Midbrain (tissue), 1 donor: ENCODE results near the gene MAP3K10.

Experiments used
- DNase-seq: peaks from one replicate; lab custom pipeline; 2025; lab: John Stamatoyannopoulos, UW

MAP3K10 gene

DNA sequence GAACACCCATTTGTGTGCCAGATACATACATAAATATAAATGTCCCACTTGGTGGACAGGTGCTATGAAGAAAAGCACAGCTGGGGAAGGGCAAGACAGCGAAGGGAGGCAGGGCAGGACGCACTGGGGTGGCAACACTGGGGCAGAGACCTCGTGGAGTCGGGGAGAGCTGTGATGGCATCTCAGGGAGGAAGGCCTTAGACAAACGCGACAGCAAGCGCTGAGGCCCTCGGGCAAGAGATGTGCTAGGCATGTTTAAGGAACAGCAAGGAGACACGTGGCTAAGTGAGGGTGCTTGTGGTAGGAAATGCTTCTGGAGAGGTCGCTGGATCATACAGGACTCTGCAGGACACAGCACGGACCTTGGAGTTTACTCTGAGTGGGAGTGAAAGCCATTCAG lies 58.6 kb downstream of the MAP3K10 start:
- no peak for DNase-seq

DNA sequence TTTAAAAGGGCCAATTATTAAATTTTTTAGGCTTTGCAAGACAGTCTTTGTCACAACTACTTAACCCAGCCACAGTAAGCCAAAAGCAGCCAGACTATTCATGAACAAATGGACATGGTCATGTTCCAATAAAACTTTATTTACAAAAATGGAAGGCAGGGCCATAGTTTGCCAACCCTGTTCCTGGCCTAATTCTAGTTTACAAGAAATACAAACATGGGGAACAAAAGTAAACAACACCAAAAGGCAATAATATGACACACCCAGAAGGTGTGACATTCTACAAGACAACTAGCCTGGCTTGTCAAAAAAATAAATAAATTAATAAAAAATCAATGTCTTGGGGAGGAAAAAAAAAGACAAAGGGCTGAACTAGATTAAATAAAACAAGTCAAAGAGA lies 60.0 kb downstream of the MAP3K10 start:
- no peak for DNase-seq

- no peak for DNase-seq
Observed at GRCh38 chr19:40251991-40252390, 60.8 kb downstream of the MAP3K10 start.

DNA sequence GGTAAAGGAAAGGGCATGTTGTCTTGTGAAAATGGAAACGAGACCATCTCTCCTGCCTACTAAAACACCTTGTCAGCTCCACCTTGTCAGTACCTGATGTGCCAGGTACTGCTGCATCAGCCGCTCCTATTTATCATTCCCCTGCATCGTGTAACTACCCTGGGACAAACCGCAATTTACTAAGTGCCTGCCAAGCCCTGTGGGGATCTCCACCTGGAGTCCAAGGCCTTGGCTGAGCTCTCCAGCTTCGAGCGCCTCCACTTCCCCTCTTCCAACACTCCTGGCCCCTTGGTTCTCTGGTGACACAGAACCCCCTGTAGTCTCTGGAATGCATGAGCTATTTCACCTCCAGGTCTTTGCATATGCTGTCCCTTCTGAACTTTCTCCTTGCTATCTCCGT lies 61.2 kb downstream of the MAP3K10 start:
- no peak for DNase-seq

DNA sequence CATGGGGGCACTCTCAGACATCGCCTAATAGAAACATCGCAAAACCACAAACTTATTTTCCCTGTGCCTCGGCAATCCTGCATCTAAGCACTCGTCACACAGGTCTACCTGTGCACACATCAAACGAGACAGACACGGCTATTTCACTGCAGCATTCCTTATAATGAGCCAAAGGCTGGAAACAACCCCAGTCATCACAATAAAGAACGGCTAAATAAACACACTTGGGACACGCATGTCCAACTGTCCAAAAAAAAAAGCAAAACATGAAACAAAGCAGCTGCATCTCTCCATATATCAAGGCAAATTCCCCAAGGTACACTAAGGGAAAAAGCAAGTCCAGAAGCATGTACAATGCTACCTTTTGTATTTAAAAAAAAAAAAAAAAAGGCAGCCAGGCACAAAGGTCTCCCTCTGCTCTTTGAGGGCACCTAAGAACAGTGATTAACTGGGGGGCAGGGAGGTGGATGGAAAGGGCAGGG lies 62.4 kb downstream of the MAP3K10 start:
- no peak for DNase-seq

GRCh38 chr19:40254714-40255418 lies 63.6 kb downstream of the MAP3K10 start:
- DNase-seq = no peak

- no peak for DNase-seq
Observed at GRCh38 chr19:40255619-40256166, 64.5 kb downstream of the MAP3K10 start.

DNA sequence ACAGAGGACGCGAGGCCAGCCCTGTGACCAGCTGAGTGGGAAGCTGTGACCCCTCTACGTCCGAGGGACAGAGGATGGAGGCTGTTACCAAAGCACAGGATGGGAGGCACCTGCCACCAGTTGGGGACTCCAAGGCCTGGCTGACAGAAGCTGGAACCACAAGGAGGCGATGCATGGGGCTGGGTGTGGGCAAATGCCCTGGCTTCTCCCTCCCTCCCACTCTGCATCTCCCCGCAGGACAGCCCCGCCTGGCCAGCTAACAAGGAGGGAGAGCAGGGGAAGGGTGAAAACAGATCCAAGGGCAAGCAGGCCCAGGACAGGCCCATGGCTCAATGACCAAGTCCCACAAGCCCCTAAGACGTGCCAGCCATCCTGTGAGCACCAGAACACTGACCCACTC lies 65.3 kb downstream of the MAP3K10 start:
- DNase-seq = no peak

GRCh38 chr19:40257096-40257517 lies 65.9 kb downstream of the MAP3K10 start:
- no peak for DNase-seq

DNA sequence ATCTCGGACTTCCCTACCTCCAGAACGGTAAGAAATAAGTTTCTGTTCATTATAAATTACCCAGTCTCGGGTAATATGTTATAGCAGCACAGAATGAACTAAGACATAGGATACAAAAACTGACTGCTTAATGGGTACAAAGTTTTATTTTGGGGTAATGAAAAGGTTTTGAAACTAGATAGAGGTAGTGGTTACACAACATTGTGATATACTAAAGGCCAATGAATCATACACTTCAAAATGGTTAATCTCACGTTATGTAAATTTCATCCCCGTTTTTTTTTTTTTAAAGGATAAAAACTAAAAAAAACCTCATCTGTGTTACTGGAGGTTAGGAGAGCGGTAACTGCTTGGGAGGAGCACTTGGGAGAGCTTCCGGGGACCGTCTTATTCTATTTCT lies 70.4 kb downstream of the MAP3K10 start:
- no peak for DNase-seq

DNA sequence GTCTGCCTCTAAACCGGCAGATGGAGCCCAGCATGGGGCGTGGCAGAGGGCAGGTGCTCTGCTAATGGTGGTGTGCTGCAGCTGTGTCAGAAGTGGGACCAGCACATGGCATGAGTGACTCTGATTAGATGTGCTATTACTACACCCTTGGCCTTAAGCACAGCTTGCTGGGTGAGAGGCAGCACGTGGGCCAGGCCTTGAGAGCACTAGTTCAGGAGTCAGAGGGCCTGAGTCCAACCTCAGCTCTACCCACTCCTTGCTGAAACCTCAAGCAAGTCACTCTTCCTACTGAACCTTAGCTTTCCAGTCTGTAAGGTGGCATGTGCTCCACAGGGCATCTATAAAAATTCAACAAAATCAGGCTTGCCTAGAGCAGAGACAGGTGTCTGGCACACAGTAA lies 71.2 kb downstream of the MAP3K10 start:
- DNase-seq = no peak

DNA sequence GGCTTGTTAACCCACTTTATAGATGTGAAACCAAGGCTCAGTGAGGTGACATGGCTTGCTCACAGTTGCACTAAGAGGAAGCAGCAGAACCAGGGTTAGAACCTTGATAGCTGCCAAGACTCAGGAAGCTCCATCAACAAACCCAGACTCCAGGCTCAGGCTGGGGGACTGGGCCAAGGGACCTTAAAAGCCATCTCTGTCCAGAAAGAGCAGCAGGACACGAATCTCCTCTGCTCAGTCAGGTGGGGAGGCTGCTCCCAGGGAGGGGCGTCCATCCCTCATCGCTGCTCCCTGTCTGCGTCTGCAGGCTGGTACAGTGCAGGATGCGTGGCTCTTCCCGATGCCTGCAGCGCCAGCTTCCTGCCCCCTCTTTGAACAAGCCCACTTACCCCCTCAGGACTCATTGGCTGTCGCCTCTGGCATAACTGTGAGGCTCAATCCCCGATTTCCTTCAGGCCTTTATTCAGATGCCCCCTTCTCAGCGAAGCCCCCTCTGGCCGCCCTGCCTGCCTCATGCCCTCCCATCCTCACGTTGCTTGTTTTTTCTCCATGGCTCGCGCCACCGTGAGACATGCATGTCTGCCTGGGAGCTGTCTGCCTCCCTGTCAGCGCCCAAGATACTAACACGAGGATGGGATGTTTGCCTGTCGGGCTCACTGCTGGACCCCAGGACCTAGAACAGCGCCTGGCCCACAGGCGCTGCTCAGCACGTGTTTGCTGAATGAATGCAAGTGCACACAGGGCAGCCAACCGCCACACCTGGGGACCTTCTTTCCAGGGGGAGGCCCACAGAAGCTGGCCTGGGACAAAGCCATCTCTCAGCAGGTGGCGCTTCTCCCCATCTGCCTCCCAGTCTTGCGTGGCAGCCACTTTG lies 72.5 kb downstream of the MAP3K10 start:
- DNase-seq = no peak

DNA sequence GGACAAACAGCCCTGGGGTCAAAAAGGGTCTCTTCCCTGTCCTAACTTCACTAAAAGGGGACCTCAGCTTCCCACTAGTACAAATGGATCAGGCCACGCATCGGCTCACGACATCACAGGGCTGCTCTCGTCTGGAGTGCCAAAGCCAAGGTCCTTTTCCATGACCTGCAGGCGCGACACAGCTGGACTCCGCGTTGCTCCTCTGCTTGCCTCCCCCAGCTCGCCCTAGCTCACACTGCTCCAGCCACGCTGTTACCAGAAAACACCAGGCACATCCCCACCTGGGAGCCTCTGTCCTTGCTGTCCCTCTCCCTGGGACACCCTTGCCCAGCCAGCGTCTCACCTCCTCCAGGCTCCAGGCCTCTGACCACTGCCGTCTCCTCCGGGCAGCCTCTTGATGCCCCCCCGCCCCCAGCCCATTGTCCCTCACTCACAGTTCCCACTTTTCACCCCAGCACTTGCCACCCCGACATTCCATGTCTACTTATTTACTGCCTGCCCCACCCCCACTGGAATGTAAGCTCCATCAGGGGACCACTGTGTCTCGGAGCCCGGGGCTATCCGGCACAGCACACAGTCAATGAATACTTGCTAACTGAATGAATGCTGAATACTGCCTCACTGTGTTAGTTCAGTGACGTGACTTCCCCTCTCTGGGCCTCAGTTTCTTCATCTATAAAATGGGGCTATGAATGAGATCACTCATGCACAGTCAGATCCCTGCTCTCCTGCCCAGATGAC lies 73.3 kb downstream of the MAP3K10 start:
- no peak for DNase-seq
